Fibroblast of villous mesenchyme (primary cell): ENCODE measurements around the gene FBXL13. TPM values are rescaled to one million over a fixed set of nuclear protein-coding genes. Genes with fewer than 3 reads are reported as not detected.

Experiments
- DNase-seq: peaks from one replicate; pipeline ENCODE4 v3.0.0-alpha.2; 2010; ENCODE audit warnings: low read depth
- H3K4me3 ChIP-seq: 2 replicates; pipeline ENCODE4 v1.5.1; 2011; ENCODE audit warnings: low read depth, mild to moderate bottlenecking, low read length
- CTCF ChIP-seq: IDR thresholded peaks from 2 replicates; pipeline ENCODE4 v1.5.1; 2012; ENCODE audit warnings: low read depth, mild to moderate bottlenecking, low read length; ENCODE audit not compliant: insufficient read depth
- total RNA-seq: library from RNA; depleted of rRNA; stranded (reverse); fragments of >200 nt; gene quantifications from 2 replicates; pipeline ENCODE4 v1.2.3, GENCODE V29; 2012

The FBXL13 gene
- total RNA-seq, 1 donor = 2.2 TPM

- no peak overlapping the region for H3K4me3 ChIP-seq
- DNase-seq = no peak
- no peak for TF ChIP-seq CTCF
Observed at GRCh38 chr7:102889851-102890250, 184.7 kb downstream of the FBXL13 start.

GRCh38 chr7:102888561-102889233, 185.9 kb downstream of the FBXL13 start:
- no peak for TF ChIP-seq CTCF
- no peak overlapping the region for H3K4me3 ChIP-seq
- peak; percentile 44 for DNase-seq

GRCh38 chr7:102883098-102883860, 191.3 kb downstream of the FBXL13 start:
- peak; percentile 67 for DNase-seq
- no peak for TF ChIP-seq CTCF
- no peak overlapping the region for H3K4me3 ChIP-seq

- H3K4me3 ChIP-seq = no peak overlapping the region
- DNase-seq = peak; percentile 93
- TF ChIP-seq CTCF = no peak
Observed at GRCh38 chr7:102875700-102876295, 198.8 kb downstream of the FBXL13 start.

- DNase-seq = no peak
- H3K4me3 ChIP-seq = no peak overlapping the region
- TF ChIP-seq CTCF = no peak
Observed at GRCh38 chr7:102874966-102875365, 199.6 kb downstream of the FBXL13 start.

GRCh38 chr7:102874166-102874829, 200.3 kb downstream of the FBXL13 start:
- no peak overlapping the region for H3K4me3 ChIP-seq
- no peak for TF ChIP-seq CTCF
- DNase-seq = peak; percentile 75
